Tibial artery (tissue), 4 donors: Measurements from ENCODE around the gene VPS13D.

ENCODE experiments used
- DNase-seq, 2 donors: peaks; one replicate each; pipeline ENCODE4 v3.0.0-alpha.2; 2019
- H3K27ac ChIP-seq, 2 donors: fragments of 200-600 bp; sonication (generic) in 1 of 2; 1 replicate in 1 of 2; 2 replicates in 1 of 2; pipeline ENCODE4 v1.5.1; 2018 to 2019; ENCODE audit warnings: mild to moderate bottlenecking in 1 of 2
- H3K27me3 ChIP-seq, 2 donors: fragments of 200-600 bp; sonication (generic) in 1 of 2; one replicate each; pipeline versions ENCODE4 v1.5.1 to v1.6.0; 2016 to 2019
- H3K36me3 ChIP-seq, 3 donors: fragments of 200-600 bp; sonication (generic) in 2 of 3; one replicate each; pipeline ENCODE4 v1.5.1; 2016 to 2019; ENCODE audit warnings: mild to moderate bottlenecking in 2 of 3
- H3K4me1 ChIP-seq, 4 donors: fragments of 200-600 bp; sonication (generic) in 2 of 4; 1 replicate in 3 of 4; 2 replicates in 1 of 4; pipeline ENCODE4 v1.5.1; 2016 to 2019
- H3K4me3 ChIP-seq, 2 donors: fragments of 200-600 bp; sonication (generic) in 1 of 2; 1 replicate in 1 of 2; 2 replicates in 1 of 2; pipeline ENCODE4 v1.5.1; 2018 to 2019; ENCODE audit warnings: mild to moderate bottlenecking in 2 of 2
- H3K9me3 ChIP-seq, 3 donors: fragments of 200-600 bp; sonication (generic) in 1 of 3; one replicate each; pipeline ENCODE4 v1.5.1; 2016 to 2019
- CTCF ChIP-seq, 2 experiments: fragments of 200-600 bp in 1 of 2; fragments of 450-650 bp in 1 of 2; IDR thresholded peaks; one replicate each; pipeline ENCODE4 v1.5.1; 2017 to 2019; ENCODE audit warnings: antibody characterized with exemption in 2 of 2, mild to moderate bottlenecking in 1 of 2, moderate library complexity in 1 of 2
- intact Hi-C: fragments of 100-400 bp; cut with DNase I; formaldehyde crosslinking; loops from one replicate; pipeline ENCODE4 v1.15.0; 2023; ENCODE audit warnings: low total_unique reads

Gene VPS13D

GRCh38 chr1:12372180-12372579 lies 142.3 kb downstream of the VPS13D start:
- H3K36me3 ChIP-seq, result peaks cover 55 to 64% (median 58%) of the 10 kb centered on the region in 3 donors
- intact Hi-C loops, result no loop called here
- H3K9me3 ChIP-seq, result no peaks in the 10 kb centered on the region
- DNase-seq, result no peak
- H3K4me3 ChIP-seq, result no peak overlapping the region
- no peak for TF ChIP-seq CTCF (IDR thresholded peaks at IDR 0.05)
- no peaks in the 10 kb centered on the region for H3K27me3 ChIP-seq
- no peak overlapping the region for H3K27ac ChIP-seq
- peaks cover 0 to 8% (median 0%) of the 10 kb centered on the region in 4 donors for H3K4me1 ChIP-seq

- no peak for TF ChIP-seq CTCF (IDR thresholded peaks at IDR 0.05)
- H3K27ac ChIP-seq, result no peak overlapping the region
- no peaks in the 10 kb centered on the region for H3K9me3 ChIP-seq
- H3K4me3 ChIP-seq, result no peak overlapping the region
- no peak for DNase-seq
- H3K36me3 ChIP-seq, result peaks cover 56 to 62% (median 58%) of the 10 kb centered on the region in 3 donors
- peaks cover 0 to 8% (median 0%) of the 10 kb centered on the region in 4 donors for H3K4me1 ChIP-seq
- intact Hi-C loops, result no loop called here
- no peaks in the 10 kb centered on the region for H3K27me3 ChIP-seq
Measured at GRCh38 chr1:12372761-12373160, 142.9 kb downstream of the VPS13D start.

GRCh38 chr1:12375133-12375829 lies 145.5 kb downstream of the VPS13D start:
- Histone ChIP-seq H3K27me3 (no peaks in the 10 kb centered on the region), H3K4me1 (peaks cover 0 to 4% (median 2%) of the 10 kb centered on the region in 4 donors), H3K4me3 (no peak overlapping the region), H3K36me3 (peaks cover 57 to 67% (median 62%) of the 10 kb centered on the region in 3 donors), H3K27ac (no peak overlapping the region), H3K9me3 (no peaks in the 10 kb centered on the region)
- DNase-seq, result no peak
- intact Hi-C loops, result no loop called here
- no peak for TF ChIP-seq CTCF (IDR thresholded peaks at IDR 0.05)

- TF ChIP-seq CTCF (IDR thresholded peaks at IDR 0.05), result no peak
- no peak overlapping the region for H3K27ac ChIP-seq
Measured at GRCh38 chr1:12376236-12377045, 146.6 kb downstream of the VPS13D start.

GRCh38 chr1:12380326-12381249 lies 150.8 kb downstream of the VPS13D start:
- peak overlapping the region in 1 of 2 donors; percentile 7 for H3K27ac ChIP-seq
- intact Hi-C loops, result no loop called here

More at GRCh38 chr1:12376236-12377045, 146.6 kb downstream of the VPS13D start:
- no peaks in the 10 kb centered on the region for H3K27me3 ChIP-seq
- no peak overlapping the region for H3K4me3 ChIP-seq
- peaks cover 56 to 67% (median 66%) of the 10 kb centered on the region in 3 donors for H3K36me3 ChIP-seq
- no peaks in the 10 kb centered on the region for H3K9me3 ChIP-seq
- H3K4me1 ChIP-seq, result peaks cover 0 to 13% (median 8%) of the 10 kb centered on the region in 4 donors
- DNase-seq, result no peak
- intact Hi-C loops, result no loop called here

More at GRCh38 chr1:12380326-12381249, 150.8 kb downstream of the VPS13D start:
- Histone ChIP-seq H3K36me3 (peaks cover 67 to 78% (median 74%) of the 10 kb centered on the region in 3 donors), H3K4me1 (peaks cover 0 to 15% (median 8%) of the 10 kb centered on the region in 4 donors), H3K9me3 (no peaks in the 10 kb centered on the region), H3K27me3 (no peaks in the 10 kb centered on the region), H3K4me3 (no peak overlapping the region)
- no peak for TF ChIP-seq CTCF (IDR thresholded peaks at IDR 0.05)
- DNase-seq, result no peak
